CD4-positive, alpha-beta T cell treated with Interleukin-6 for 4 hours (primary cell): ENCODE measurements around the gene AIFM3.
"Not testable (repeated sequence)": the region's sequence is repeated elsewhere in the genome, so short reads cannot be mapped to it uniquely, and the experiment has no call there.

ENCODE experiments used
- DNase-seq: peaks from one replicate; pipeline ENCODE4 v3.0.0-alpha.2; 2020; ENCODE audit warnings: mixed read lengths

AIFM3 gene

DNA sequence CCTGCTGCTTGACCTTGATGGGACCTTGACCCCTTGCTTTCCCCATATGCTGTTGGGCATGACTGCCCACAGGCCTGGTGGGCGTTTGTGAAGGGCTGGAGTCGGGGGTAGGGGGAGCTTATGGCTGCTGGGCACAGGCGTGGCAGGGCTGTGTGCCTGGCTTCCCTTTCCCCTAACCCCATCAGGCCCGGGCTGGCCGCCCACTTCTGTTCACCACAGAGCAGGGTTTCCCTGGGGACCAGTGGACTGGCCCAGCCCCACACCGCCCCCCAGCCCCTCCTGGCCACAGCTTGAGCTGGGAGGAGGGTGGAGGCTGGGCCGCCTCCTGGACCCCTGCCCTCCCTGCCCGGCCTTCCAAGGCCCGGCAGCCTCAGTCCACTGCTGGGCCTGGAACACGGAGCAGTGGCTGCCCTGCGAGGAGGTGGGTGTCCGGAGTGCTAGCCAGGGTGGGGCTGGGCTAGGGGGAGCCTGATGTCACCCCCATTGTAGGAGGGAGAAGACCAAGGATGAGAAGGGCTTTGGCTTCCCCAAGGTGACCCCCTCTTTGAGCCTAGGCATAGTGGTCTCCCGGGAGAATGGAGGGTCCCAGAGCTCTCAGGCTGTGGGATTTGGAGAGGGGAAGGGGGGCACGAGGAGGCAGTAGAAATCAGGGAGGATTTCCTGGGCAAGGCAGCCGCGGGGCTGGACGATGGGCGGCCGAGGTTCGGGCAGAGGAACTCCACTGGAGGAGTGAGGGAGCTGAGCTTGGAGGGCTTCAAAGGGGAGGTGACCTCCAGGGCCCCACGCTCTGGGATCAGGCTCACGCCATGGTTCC, at the start of gene AIFM3:
TSS of gene AIFM3 (plus strand) at position 373 of the 814 bp plus-strand sequence. CDS start 690 bp downstream, outside the sequence.
- DNase-seq: no peak

DNA sequence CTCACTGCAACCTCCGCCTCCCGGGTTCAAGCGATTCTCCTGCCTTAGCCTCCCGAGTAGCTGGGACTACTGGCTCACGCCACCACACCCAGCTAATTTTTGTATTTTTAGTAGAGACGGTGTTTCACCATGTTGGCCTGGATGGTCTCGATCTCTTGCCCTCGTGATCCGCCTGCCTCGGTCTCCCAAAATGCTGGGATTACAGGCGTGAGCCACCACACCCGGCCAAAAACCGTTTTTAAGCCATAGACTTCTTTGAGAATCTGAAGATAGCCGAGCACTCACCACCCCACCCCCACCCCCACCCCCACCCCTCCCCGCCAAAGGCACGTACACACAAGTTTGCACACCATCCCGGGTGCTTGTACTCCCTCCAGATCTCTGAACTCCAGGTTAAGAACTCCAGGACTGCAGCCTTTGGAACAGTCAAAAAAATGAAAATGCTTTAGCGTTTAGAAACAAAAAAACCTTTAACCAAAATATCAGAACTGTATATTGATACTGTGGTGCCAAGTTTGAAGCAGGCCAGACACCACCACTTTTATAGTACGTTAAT, 48.3 kb upstream of the AIFM3 start:
- peak; percentile 10 for DNase-seq

DNA sequence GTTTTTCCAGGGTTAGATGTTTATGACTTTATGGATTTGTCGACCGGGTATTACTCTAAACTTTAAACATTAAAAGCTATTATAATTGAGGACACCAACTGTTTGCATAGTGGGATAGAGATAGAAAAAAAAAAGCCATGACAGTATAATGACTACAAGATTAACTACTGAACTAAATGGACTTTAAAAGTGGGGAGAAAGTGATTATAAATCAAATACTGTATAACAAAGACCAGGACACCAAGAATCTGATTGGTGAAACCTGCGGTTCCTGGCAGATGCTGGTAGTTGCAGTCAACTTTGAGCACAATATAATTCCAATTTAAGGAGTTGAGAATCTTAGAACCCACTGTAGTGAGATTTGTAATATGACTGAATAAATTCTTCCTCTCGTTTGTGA, 47.3 kb upstream of the AIFM3 start:
- DNase-seq: no peak

GRCh38 chr22:20920881-20921203, 46.2 kb upstream of the AIFM3 start:
- DNase-seq: no peak

- DNase-seq: no peak
These were observed 44.8 kb upstream of the AIFM3 start for GRCh38 chr22:20922141-20922751.

DNA sequence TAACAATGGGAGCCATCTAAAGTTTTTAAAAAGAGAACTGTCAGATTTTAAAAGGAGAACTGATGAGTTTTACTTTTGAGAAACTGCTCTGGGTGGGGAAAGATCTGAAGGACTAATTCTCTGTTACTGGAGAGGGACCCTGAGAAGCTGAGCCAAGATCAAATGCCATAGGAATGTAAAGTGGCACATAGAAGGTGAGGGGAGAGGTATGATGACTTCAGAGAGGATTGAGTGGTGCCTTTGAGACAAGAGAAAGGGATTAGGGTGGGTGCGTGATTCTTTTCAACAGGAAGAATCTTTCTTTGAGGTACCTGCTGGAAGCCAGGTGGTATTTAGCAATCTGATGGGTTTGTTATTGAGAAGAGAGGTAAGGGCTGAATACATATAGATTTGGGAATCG, 40.8 kb upstream of the AIFM3 start:
- DNase-seq: no peak

- no peak for DNase-seq
These were observed 39.0 kb upstream of the AIFM3 start for GRCh38 chr22:20927940-20928572.

DNA sequence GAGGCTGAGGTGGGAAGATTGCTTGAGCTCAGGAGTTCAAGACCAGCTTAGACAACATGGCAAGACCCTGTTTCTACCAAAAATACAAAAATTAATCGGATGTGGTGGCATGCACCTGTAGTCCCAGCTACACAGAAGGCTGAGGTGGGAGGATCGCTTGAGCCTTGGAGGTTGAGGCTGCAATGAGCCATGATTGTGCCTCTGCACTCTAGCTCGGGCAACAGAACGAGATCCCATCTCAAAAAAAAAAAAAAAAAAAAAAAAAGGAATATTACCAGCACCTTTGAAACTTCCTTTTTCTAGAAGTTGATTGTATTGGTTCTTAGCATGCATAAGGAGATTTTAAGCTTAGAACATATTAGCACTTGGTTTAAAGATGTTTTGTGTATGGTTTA, 38.5 kb upstream of the AIFM3 start:
- no peak for DNase-seq

- DNase-seq: no peak
These were observed 37.1 kb upstream of the AIFM3 start for GRCh38 chr22:20930004-20930403.

DNA sequence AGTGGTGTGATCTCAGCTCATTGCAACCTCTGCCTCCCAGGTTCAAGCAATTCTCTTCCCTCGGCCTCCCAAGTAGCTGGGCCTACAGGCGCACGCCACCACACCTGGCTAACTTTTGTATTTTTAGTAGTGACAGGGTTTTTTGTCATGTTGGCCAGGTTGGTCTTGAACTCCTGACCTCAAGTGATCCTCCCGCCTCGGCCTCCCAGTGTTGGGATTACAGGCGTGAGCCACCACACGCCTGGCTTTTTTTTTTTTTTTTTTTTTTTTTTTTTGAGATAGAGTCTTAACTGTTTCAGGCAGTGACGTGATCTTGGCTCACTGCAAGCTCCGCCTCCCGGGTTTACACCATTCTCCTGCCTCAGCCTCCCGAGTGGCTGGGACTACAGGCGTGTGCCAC, 36.6 kb upstream of the AIFM3 start:
- DNase-seq: not testable (repeated sequence)

- DNase-seq: no peak
These were observed 35.9 kb upstream of the AIFM3 start for GRCh38 chr22:20931126-20931654.

DNA sequence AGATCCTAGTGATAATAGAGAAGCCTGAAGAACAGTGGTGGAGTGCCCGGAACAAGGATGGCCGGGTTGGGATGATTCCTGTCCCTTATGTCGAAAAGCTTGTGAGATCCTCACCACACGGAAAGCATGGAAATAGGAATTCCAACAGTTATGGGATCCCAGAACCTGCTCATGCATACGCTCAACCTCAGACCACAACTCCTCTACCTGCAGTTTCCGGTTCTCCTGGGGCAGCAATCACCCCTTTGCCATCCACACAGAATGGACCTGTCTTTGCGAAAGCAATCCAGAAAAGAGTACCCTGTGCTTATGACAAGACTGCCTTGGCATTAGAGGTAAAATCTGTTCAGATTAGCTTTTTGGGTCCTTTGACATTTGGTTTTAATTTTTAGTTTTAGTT, 33.1 kb upstream of the AIFM3 start:
- DNase-seq: no peak

GRCh38 chr22:20935049-20935448, 32.0 kb upstream of the AIFM3 start:
- not testable (repeated sequence) for DNase-seq

DNA sequence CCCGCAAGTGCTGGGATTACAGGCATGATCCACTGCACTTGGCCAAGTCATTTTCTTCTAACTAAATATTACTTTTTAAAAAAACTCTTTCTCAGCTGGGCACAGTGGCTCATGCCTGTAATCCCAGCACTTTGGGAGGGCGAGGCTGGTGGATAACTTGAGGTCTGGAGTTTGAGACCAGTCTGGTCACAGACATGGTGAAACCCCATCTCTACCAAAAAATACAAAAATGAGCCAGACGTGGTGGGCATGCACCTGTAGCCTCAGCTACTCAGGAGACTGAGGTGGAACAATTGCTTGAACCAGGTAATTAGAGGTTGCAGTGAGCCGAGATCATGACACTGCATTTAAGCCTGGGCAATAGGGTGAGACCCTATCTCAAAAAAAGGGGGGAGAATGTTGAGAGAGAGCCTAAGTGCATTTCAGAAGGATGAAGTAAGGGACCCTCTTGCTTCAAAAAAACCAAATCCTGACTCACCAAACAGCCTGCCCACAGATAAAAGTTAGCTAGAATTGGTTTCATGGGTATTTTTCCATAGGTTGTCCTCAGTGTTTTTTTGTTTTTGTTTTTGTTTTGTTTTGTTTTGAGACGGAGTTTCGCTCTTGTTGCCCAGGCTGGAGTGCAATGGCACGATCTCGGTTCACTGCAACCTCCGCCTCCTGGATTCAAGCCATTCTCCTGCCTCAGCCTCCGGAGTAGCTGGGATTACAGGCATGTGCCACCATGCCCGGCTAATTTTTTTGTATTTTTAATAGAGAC, 31.1 kb upstream of the AIFM3 start:
- not testable (repeated sequence) for DNase-seq

- no peak for DNase-seq
These were observed 29.8 kb upstream of the AIFM3 start for GRCh38 chr22:20937031-20937793.

GRCh38 chr22:20937794-20938671, 29.0 kb upstream of the AIFM3 start:
- no peak for DNase-seq

GRCh38 chr22:20939457-20940185, 27.4 kb upstream of the AIFM3 start:
- DNase-seq: not testable (repeated sequence)

- no peak for DNase-seq
These were observed 26.8 kb upstream of the AIFM3 start for GRCh38 chr22:20940186-20940651.

- no peak for DNase-seq
These were observed 26.1 kb upstream of the AIFM3 start for GRCh38 chr22:20940904-20941385.
